Measurements from ENCODE around the gene SCPEP1. TPM values are rescaled to one million over a fixed set of nuclear protein-coding genes. Genes with fewer than 3 reads are reported as not detected.

Gene SCPEP1
- total and polyA plus RNA-seq, 2 donors: 11.1 to 49.9 TPM

Other genes with a start within 250 kb of the SCPEP1 start
- 8.0 TPM for gene C17orf67, start 144.2 kb upstream of the SCPEP1 start, total RNA-seq
- gene C17orf67, start 144.2 kb upstream of the SCPEP1 start, polyA plus RNA-seq: 14.0 TPM
- gene DGKE, start 144.0 kb upstream of the SCPEP1 start, total RNA-seq: 8.9 TPM
- gene DGKE, start 144.0 kb upstream of the SCPEP1 start, polyA plus RNA-seq: 15.8 TPM
- gene TRIM25, start 64.1 kb upstream of the SCPEP1 start, total RNA-seq: 18.2 TPM
- 14.9 TPM for gene TRIM25, start 64.1 kb upstream of the SCPEP1 start, polyA plus RNA-seq
- 21.1 TPM for gene COIL, start 17.1 kb upstream of the SCPEP1 start, total RNA-seq
- gene COIL, start 17.1 kb upstream of the SCPEP1 start, polyA plus RNA-seq: 14.3 TPM
- gene AKAP1, start 107.1 kb downstream of the SCPEP1 start, total RNA-seq: 12.6 TPM
- gene AKAP1, start 107.1 kb downstream of the SCPEP1 start, polyA plus RNA-seq: 10.7 TPM